Colonic mucosa (tissue), 4 donors: ENCODE results near the gene PROC. TPM values are rescaled to one million over a fixed set of nuclear protein-coding genes. Genes with fewer than 3 reads are reported as not detected.

Experiments
- DNase-seq: peaks from one replicate; pipeline ENCODE4 v3.0.0-alpha.2; 2020
- H3K27ac ChIP-seq: fragments of 200-600 bp; one replicate; pipeline ENCODE4 v1.8.0; 2021
- H3K27me3 ChIP-seq: fragments of 200-600 bp; one replicate; pipeline ENCODE4 v1.8.0; 2021
- H3K36me3 ChIP-seq: fragments of 200-600 bp; one replicate; pipeline ENCODE4 v1.8.0; 2021
- H3K4me1 ChIP-seq: fragments of 200-600 bp; one replicate; pipeline ENCODE4 v1.8.0; 2021; ENCODE audit warnings: mild to moderate bottlenecking
- H3K4me3 ChIP-seq: fragments of 200-600 bp; one replicate; pipeline ENCODE4 v1.8.0; 2021
- H3K9ac ChIP-seq, 2 donors: one replicate each; pipeline ENCODE4 v1.7.0; 2013; ENCODE audit warnings: control low read depth in 2 of 2, low read depth in 2 of 2, low read length in 2 of 2
- H3K9me3 ChIP-seq: fragments of 200-600 bp; one replicate; pipeline ENCODE4 v1.8.0; 2021
- CTCF ChIP-seq: fragments of 200-600 bp; IDR thresholded peaks from one replicate; pipeline ENCODE4 v1.8.0; 2022; ENCODE audit warnings: antibody characterized with exemption, mild to moderate bottlenecking
- intact Hi-C: fragments of 100-400 bp; cut with DNase I; formaldehyde crosslinking; loops from one replicate; pipeline ENCODE4 v1.14.1; 2022
- total RNA-seq, 2 donors: library from RNA; stranded (reverse); fragmentation: NEBNext Ultra II Directional in 1 of 2; extraction: Animal tissue kit (Norgen Biotek cat#: 25700) in 1 of 2; gene quantifications; one replicate each; pipeline ENCODE4 v1.2.1, GENCODE V29; 2021
- donor health status: healthy.
- donor health status: DM: no; HTN: no; CAD: no.
- donor health status: DM: no; HTN: no; CAD: no.

The PROC gene
- total RNA-seq, 2 donors from 2014 or later, result 0.96 to 3.4 TPM

GRCh38 chr2:127453392-127454171 is 35.4 kb downstream of the PROC start:
- DNase-seq, result no peak
- no peaks in the 10 kb centered on the region for H3K9me3 ChIP-seq
- TF ChIP-seq CTCF, result peak; percentile 14
- H3K27me3 ChIP-seq, result no peaks in the 10 kb centered on the region
- H3K4me3 ChIP-seq, result no peak overlapping the region
- intact Hi-C loops, result no loop called here
- no peak overlapping the region for H3K27ac ChIP-seq
- H3K4me1 ChIP-seq, result no peaks in the 10 kb centered on the region
- no peak overlapping the region for H3K9ac ChIP-seq
- no peaks in the 10 kb centered on the region for H3K36me3 ChIP-seq

- Histone ChIP-seq H3K27ac (peak overlapping the region; percentile 66), H3K4me3 (no peak overlapping the region), H3K9ac (peak overlapping the region in 1 of 2 donors; percentile 48), H3K36me3 (no peaks in the 10 kb centered on the region), H3K9me3 (no peaks in the 10 kb centered on the region), H3K4me1 (no peaks in the 10 kb centered on the region), H3K27me3 (no peaks in the 10 kb centered on the region)
- DNase-seq, result peak; percentile 87
- no peak for TF ChIP-seq CTCF
- intact Hi-C loops, result no loop called here
These were observed 36.7 kb downstream of the PROC start for GRCh38 chr2:127454595-127455565.

GRCh38 chr2:127455566-127456493 is 37.6 kb downstream of the PROC start:
- Histone ChIP-seq H3K4me3 (no peak overlapping the region), H3K36me3 (no peaks in the 10 kb centered on the region), H3K4me1 (no peaks in the 10 kb centered on the region), H3K9me3 (no peaks in the 10 kb centered on the region), H3K27me3 (no peaks in the 10 kb centered on the region), H3K27ac (peak overlapping the region; percentile 66), H3K9ac (peak overlapping the region in 1 of 2 donors; percentile 48)
- peak; percentile 46 for DNase-seq
- TF ChIP-seq CTCF, result no peak
- intact Hi-C loops, result no loop called here

- Histone ChIP-seq H3K4me1 (no peaks in the 10 kb centered on the region), H3K9me3 (no peaks in the 10 kb centered on the region), H3K27me3 (no peaks in the 10 kb centered on the region), H3K9ac (no peak overlapping the region), H3K27ac (no peak overlapping the region), H3K36me3 (no peaks in the 10 kb centered on the region), H3K4me3 (no peak overlapping the region)
- TF ChIP-seq CTCF, result no peak
- intact Hi-C loops, result no loop called here
- DNase-seq, result no peak
These were observed 38.7 kb downstream of the PROC start for GRCh38 chr2:127456960-127457359.

GRCh38 chr2:127462461-127462860 is 44.2 kb downstream of the PROC start:
- TF ChIP-seq CTCF, result no peak
- intact Hi-C loops, result no loop called here
- H3K4me1 ChIP-seq, result no peaks in the 10 kb centered on the region
- no peaks in the 10 kb centered on the region for H3K36me3 ChIP-seq
- no peak overlapping the region for H3K27ac ChIP-seq
- no peaks in the 10 kb centered on the region for H3K9me3 ChIP-seq
- no peak for DNase-seq
- no peak overlapping the region for H3K9ac ChIP-seq
- H3K4me3 ChIP-seq, result no peak overlapping the region
- no peaks in the 10 kb centered on the region for H3K27me3 ChIP-seq
